ENCODE results near the gene TGFB2. TPM values are rescaled to one million over a fixed set of nuclear protein-coding genes. Genes with fewer than 3 reads are reported as not detected.

The TGFB2 gene
- total and polyA plus RNA-seq, 7 donors: 0.23 to 11.8 (median 6.3) TPM

DNA sequence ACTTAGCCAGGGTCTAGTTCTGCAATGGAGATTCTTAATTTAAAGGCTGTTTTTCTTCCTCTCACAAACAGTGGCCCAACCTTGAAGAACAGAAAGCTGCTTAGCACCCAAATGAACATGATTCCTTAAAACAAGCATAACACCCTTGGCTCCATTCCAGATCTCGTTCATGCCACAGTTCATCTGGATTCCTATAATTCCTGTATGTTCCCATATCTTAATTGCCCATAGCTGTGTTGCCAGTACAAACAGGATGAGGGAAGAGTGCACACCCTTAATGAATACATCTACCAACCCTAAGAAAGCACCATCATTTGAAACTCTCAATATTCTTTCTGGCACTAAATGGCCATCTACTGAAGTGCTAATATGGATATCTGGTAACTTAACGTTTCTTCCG is 45.5 kb downstream of the TGFB2 start:
- Histone ChIP-seq H3K4me3 (no peak overlapping the region), H3K9me3 (no peaks in the 10 kb centered on the region), H3K27ac (no peak overlapping the region), H3K27me3 (no peaks in the 10 kb centered on the region), H3K4me1 (peaks cover 0 to 6% (median 3%) of the 10 kb centered on the region in 4 donors), H3K36me3 (no peaks in the 10 kb centered on the region)
- DNase-seq: no peak
- intact Hi-C loops (cut with DNase I): no loop called here
- WGBS, 2 donors: 51 to 69% methylated on average over 3 of the region's 3 CpGs
- TF ChIP-seq EP300 (IDR thresholded peaks at IDR 0.05) (no peak), POLR2AphosphoS5 (IDR thresholded peaks at IDR 0.05) (no peak), POLR2A (IDR thresholded peaks at IDR 0.05) (no peak)
- TF ChIP-seq, protein P1, sequence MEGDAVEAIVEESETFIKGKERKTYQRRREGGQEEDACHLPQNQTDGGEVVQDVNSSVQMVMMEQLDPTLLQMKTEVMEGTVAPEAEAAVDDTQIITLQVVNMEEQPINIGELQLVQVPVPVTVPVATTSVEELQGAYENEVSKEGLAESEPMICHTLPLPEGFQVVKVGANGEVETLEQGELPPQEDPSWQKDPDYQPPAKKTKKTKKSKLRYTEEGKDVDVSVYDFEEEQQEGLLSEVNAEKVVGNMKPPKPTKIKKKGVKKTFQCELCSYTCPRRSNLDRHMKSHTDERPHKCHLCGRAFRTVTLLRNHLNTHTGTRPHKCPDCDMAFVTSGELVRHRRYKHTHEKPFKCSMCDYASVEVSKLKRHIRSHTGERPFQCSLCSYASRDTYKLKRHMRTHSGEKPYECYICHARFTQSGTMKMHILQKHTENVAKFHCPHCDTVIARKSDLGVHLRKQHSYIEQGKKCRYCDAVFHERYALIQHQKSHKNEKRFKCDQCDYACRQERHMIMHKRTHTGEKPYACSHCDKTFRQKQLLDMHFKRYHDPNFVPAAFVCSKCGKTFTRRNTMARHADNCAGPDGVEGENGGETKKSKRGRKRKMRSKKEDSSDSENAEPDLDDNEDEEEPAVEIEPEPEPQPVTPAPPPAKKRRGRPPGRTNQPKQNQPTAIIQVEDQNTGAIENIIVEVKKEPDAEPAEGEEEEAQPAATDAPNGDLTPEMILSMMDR (IDR thresholded peaks at IDR 0.05): no peak

DNA sequence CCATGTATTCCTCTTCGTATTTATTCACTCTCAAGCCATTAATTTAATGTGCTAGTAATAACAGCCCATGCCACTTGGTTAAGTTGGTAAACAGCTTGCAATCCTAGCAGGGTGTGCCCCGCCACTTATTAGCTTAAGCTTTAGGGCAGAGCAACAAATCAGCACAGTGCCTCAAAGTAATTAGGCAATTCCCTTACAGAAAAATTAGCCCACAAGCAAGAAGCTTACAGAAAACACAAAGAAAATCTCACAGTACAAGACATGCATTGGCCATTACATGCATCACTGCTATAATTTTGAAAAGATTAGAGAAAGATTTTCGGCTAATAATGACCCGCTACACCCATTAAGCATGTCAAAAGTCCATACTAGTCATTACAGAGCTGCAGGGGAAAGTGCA is 47.6 kb downstream of the TGFB2 start:
- no peak overlapping the region for H3K27ac ChIP-seq
- 88 to 89% methylated on average over 4 of the region's 4 CpGs for WGBS, 2 donors

DNA sequence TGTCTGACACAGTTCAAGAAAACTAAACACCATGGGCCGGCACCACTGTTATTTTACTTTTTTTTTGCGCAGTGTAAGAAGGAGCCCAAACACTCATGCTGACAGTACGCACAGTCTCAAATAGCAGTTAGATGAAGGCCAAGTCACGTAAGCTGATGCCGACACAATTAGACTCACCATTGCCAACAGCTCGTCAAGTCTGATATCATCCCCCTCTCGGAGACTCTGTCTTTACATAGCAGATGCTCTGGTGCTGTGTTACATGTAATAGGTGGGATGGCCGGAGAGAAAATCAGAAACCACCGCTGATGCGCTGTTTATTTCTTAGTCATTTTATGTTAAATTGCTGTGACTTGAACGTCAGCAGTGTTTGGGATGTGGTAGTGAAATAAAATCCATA is 49.3 kb downstream of the TGFB2 start:
- H3K4me1 ChIP-seq: peaks cover 0 to 6% (median 3%) of the 10 kb centered on the region in 4 donors
- H3K27me3 ChIP-seq: no peaks in the 10 kb centered on the region
- H3K27ac ChIP-seq: no peak overlapping the region
- DNase-seq: no peak
- no peaks in the 10 kb centered on the region for H3K36me3 ChIP-seq
- no peaks in the 10 kb centered on the region for H3K9me3 ChIP-seq
- 89 to 90% methylated on average over 11 of the region's 11 CpGs for WGBS, 2 donors
- TF ChIP-seq EP300 (IDR thresholded peaks at IDR 0.05): no peak
- no peak for TF ChIP-seq POLR2A (IDR thresholded peaks at IDR 0.05)
- TF ChIP-seq POLR2AphosphoS5 (IDR thresholded peaks at IDR 0.05): no peak
- TF ChIP-seq, protein P1 (IDR thresholded peaks at IDR 0.05): no peak
- no peak overlapping the region for H3K4me3 ChIP-seq
- intact Hi-C loops (cut with DNase I): no loop called here

More for the DNA sequence above, 47.6 kb downstream of the TGFB2 start:
- no peaks in the 10 kb centered on the region for H3K9me3 ChIP-seq
- intact Hi-C loops (cut with DNase I): no loop called here
- no peak for DNase-seq
- TF ChIP-seq EP300 (IDR thresholded peaks at IDR 0.05) (no peak), POLR2A (IDR thresholded peaks at IDR 0.05) (no peak), POLR2AphosphoS5 (IDR thresholded peaks at IDR 0.05) (no peak)
- TF ChIP-seq, protein P1 (IDR thresholded peaks at IDR 0.05): no peak
- no peaks in the 10 kb centered on the region for H3K27me3 ChIP-seq
- H3K4me1 ChIP-seq: peaks cover 0 to 6% (median 3%) of the 10 kb centered on the region in 4 donors
- no peak overlapping the region for H3K4me3 ChIP-seq
- no peaks in the 10 kb centered on the region for H3K36me3 ChIP-seq

DNA sequence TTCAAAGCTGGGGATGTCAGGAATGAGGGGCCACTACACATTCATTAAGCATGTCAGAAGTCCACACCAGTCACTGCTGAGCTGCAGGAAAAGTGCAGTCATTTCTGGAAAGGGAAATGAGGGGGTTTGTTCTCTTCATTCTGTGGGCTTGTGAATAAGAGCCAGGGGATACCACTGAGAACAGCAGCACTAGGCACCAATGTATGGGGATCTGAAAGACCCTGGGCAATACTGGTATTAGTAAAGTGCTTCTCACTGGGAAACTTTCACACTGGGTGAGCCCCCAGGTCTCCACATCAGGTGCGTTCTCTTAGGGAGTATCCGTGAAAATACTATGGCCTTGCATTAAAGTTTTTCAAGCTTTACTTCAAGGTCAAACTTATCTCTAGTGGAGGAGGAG is 49.9 kb downstream of the TGFB2 start:
- TF ChIP-seq POLR2AphosphoS5 (IDR thresholded peaks at IDR 0.05) (no peak), EP300 (IDR thresholded peaks at IDR 0.05) (no peak), POLR2A (IDR thresholded peaks at IDR 0.05) (no peak)
- TF ChIP-seq, protein P1 (IDR thresholded peaks at IDR 0.05): no peak
- WGBS, 2 donors: 53 to 91% methylated on average over 2 of the region's 2 CpGs

DNA sequence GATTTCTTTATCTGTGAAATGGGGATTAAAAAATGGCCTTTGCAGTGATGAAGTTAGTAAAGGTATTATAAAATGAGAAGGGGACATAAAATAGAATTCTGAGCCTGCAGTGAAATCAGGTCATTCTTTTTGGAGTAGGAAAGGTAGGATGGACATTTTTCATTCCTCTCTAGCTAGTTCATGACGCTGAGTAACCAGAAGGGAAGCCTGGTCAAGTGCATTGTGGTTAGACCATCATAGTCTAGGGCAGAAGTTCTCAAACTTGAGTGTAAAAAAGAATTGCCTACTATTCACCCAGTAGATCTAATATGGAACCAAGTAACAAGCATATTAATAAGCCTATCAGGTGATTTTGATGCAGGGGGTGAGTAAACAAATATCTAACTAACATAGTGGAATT is 50.8 kb downstream of the TGFB2 start:
- TF ChIP-seq POLR2A (IDR thresholded peaks at IDR 0.05) (no peak), POLR2AphosphoS5 (IDR thresholded peaks at IDR 0.05) (no peak), EP300 (IDR thresholded peaks at IDR 0.05) (no peak)
- TF ChIP-seq, protein P1 (IDR thresholded peaks at IDR 0.05): no peak
- Histone ChIP-seq H3K27ac (no peak overlapping the region), H3K36me3 (no peaks in the 10 kb centered on the region), H3K4me3 (no peak overlapping the region), H3K27me3 (no peaks in the 10 kb centered on the region), H3K9me3 (no peaks in the 10 kb centered on the region), H3K4me1 (peaks cover 0 to 3% (median 0%) of the 10 kb centered on the region in 4 donors)
- no peak for DNase-seq
- intact Hi-C loops (cut with DNase I): no loop called here
- 61 to 64% methylated on average over 1 of the region's 1 CpG for WGBS, 2 donors

More for the DNA sequence above, 49.9 kb downstream of the TGFB2 start:
- no peak overlapping the region for H3K4me3 ChIP-seq
- no peak for DNase-seq
- intact Hi-C loops (cut with DNase I): no loop called here
- H3K36me3 ChIP-seq: no peaks in the 10 kb centered on the region
- H3K27me3 ChIP-seq: no peaks in the 10 kb centered on the region
- H3K9me3 ChIP-seq: no peaks in the 10 kb centered on the region
- peaks cover 0 to 4% (median 3%) of the 10 kb centered on the region in 4 donors for H3K4me1 ChIP-seq
- no peak overlapping the region for H3K27ac ChIP-seq

All from sigmoid colon (tissue), 7 donors.